HL-60/S4 (cell line): ENCODE measurements around the gene MARVELD3.
"Not testable (repeated sequence)": the region's sequence is repeated elsewhere in the genome, so short reads cannot be mapped to it uniquely, and the experiment has no call there.

Experiments used
- in situ Hi-C: fragments of 300-500 bp; cut with MboI; formaldehyde crosslinking; loops from 2 replicates; pipeline ENCODE4 v1.14.3; 2022; ENCODE audit warnings: low sequenced_read_pairs

The MARVELD3 gene, protein sequence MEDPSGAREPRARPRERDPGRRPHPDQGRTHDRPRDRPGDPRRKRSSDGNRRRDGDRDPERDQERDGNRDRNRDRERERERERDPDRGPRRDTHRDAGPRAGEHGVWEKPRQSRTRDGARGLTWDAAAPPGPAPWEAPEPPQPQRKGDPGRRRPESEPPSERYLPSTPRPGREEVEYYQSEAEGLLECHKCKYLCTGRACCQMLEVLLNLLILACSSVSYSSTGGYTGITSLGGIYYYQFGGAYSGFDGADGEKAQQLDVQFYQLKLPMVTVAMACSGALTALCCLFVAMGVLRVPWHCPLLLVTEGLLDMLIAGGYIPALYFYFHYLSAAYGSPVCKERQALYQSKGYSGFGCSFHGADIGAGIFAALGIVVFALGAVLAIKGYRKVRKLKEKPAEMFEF

DNA sequence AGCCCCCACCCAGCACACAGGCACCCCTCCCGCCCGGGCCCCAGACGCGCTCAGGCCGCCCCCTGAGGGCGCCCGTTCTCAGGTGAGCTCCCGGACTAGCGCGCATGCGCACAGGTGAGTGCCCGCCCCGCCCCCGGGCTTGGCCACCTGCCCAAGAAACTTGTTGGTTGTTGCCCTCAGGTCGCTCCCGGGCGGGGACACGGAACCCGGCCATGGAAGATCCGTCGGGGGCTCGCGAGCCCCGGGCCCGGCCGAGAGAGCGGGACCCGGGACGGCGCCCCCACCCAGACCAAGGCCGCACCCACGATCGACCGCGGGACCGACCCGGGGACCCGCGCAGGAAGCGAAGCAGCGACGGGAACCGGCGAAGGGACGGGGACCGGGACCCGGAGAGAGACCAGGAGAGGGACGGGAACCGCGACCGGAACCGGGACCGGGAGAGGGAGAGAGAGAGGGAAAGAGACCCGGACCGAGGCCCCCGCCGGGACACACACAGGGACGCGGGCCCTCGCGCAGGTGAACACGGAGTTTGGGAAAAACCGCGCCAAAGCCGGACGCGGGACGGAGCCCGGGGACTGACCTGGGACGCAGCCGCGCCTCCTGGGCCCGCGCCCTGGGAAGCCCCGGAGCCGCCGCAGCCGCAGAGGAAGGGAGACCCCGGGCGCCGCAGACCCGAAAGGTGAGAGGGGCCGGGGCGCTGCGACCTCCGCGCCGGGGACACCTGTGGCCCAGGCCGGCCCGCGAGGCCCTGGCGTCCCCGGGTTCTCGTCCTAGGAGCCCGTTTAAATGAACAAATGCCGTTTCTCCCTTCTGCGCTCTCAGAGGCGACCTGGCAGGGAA lies at the start of gene MARVELD3:
TSS of gene MARVELD3 (plus strand) at position 167 of the 840 bp plus-strand sequence. CDS start at position 213, 46 bp downstream.
- in situ Hi-C loops: no loop called here

DNA sequence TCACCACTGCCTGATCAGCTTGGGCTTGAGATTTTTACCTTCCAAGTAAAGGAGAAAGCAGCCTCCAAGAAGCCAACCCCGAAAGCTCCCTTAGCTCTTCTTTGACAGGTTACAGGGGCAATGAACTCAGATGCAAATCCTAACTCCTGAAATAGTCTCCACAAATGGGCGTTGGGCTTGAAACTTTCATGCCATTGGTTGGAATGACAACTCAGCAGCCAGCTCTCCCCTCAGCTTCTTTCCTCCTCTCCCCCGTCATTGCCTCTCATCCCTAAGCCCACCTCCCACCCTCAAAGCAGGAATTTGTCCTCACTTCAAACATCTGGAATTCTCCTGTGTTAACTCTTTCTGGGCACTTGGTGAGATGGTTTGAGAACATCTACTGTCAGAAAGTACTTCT lies 49.0 kb upstream of the MARVELD3 start, which contains the start of gene TAT:
TSS of gene TAT (minus strand) at position 122 of the 400 bp plus-strand sequence. CDS start 677 bp downstream, outside the sequence.
- in situ Hi-C loops: no loop called here

DNA sequence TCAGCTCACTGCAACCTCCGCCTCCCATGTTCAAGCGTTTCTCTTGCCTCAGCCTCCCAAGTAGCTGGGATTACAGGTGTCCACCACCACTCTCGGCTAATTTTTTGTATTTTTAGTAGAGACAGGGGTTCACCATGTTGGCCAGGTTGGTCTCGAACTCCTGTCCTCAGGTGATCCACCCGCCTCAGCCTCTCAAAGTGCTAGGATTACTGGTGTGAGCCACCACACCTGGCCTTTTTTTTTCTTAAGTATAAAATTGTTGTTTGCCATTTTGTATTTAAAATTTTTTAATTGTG lies 43.5 kb upstream of the MARVELD3 start:
- in situ Hi-C loops: not testable (repeated sequence)

DNA sequence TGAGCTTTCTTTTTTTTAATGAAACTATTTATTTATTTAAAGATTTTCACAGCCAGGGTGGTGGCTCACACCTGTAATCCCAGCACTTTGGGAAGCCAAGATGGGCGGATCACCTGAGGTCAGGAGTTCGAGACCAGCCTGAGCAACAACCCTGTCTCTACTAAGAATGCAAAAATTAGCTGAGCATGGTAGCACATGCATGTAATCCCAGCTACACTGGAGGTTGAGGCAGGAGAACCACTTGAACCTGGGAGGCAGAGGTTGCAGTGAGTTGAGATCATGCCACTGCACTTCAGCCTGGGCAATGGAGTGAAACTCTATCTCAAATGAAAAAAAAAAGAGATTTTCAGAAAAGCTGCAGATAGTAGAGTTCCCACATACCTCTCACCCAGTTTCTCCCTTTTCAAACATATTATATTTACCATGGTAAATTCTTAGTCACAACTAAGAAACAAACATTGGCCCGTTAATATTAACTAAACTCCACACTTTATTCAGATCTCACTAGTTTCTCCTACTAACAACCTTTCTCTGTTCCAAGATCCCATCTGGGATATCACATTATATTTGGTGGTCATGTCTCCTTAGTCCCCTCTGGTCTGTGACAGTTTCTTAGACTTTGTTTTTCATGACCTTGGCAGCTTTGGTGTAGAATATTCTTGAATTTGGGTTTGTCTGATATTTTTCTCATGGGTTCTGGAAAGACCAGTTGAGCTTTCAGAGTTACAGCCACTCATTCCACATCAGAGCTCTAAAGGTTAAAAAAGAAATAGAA lies 41.3 kb upstream of the MARVELD3 start:
- in situ Hi-C loops: no loop called here

DNA sequence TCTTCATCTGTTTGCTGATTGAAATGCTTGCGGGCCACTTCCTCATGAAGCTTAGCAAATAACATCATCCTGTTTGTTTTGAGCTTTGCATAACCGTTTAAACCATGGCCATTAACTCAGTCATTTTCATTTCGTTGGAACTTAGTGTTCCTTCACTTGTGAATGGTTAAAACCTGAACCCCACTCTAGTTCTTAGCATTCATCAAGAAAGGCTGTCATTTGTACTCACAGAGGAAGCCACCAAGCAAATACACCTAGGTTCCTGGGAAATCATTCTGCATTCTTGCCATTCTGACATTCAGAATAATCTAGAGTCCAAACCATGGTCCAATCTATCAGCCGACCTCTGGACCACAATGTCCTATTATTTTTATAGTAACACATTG lies 40.7 kb upstream of the MARVELD3 start:
- in situ Hi-C loops: no loop called here

DNA sequence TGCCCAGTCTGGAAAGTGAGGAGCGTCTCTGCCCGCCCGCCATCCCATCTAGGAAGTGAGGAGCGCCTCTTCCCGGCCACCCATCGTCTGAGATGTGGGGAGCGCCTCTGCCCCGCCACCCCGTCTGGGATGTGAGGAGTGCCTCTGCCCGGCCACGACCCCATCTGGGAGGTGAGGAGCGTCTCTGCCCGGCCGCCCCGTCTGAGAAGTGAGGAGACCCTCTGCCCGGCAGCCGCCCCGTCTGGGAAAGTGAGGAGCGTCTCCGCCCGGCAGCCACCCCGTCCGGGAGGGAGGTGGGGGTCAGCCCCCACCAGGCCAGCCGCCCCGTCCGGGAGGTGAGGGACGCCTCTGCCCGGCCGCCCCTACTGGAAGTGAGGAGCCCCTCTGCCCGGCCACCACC lies 36.6 kb upstream of the MARVELD3 start:
- in situ Hi-C loops: not testable (repeated sequence)

DNA sequence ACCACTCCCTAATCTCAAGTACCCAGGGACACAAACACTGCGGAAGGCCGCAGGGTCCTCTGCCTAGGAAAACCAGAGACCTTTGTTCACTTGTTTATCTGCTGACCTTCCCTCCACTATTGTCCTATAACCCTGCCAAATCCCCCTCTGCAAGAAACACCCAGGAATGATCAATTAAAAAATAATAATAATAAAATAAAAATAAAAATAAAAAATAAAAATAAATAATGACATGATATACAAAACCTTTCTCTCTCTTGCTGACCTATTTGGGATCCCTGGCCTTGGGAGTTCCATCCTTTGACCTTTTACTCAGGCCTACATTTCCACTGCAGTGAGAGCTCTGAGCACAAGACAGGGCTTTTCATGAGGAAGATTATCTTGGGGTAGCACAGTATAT lies 35.9 kb upstream of the MARVELD3 start:
- in situ Hi-C loops: not testable (repeated sequence)

DNA sequence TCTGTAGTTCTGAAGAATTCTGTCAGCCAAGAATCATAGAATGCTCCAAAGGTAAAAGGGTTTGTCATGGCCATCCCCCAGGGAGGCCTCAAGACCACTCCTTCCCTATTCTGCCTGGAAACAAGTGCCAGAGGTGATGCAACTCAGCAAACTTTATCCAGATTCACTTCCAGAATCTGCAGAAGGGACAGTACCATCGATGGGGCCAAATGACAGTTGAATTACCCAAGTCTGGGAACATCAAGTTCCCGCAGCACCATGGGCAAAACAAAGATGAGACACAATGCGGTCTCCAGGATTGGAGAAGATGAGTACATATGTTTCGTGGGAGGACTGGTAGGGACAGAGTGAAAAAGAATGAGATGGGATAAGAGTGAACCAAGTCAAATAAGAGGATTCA lies 35.4 kb upstream of the MARVELD3 start:
- in situ Hi-C loops: no loop called here

DNA sequence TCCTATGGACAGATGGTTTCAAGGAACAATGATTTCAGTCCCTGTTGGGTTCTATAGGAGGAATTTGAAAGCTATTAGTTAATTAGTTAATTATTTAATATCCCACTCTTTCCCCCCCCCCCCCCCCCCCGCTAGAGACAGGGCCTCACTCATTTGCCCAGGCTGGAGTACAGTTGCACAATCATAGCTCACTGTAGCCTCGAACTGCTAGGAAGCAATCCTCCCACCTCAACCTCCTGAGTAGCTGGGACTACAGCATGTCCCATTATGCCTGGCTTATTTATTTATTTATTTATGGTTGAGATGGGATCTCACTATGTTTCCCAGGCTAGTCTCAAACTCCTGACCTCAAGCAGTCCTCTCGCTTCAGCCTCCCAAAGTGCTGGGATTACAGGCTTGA lies 34.1 kb upstream of the MARVELD3 start:
- in situ Hi-C loops: no loop called here

DNA sequence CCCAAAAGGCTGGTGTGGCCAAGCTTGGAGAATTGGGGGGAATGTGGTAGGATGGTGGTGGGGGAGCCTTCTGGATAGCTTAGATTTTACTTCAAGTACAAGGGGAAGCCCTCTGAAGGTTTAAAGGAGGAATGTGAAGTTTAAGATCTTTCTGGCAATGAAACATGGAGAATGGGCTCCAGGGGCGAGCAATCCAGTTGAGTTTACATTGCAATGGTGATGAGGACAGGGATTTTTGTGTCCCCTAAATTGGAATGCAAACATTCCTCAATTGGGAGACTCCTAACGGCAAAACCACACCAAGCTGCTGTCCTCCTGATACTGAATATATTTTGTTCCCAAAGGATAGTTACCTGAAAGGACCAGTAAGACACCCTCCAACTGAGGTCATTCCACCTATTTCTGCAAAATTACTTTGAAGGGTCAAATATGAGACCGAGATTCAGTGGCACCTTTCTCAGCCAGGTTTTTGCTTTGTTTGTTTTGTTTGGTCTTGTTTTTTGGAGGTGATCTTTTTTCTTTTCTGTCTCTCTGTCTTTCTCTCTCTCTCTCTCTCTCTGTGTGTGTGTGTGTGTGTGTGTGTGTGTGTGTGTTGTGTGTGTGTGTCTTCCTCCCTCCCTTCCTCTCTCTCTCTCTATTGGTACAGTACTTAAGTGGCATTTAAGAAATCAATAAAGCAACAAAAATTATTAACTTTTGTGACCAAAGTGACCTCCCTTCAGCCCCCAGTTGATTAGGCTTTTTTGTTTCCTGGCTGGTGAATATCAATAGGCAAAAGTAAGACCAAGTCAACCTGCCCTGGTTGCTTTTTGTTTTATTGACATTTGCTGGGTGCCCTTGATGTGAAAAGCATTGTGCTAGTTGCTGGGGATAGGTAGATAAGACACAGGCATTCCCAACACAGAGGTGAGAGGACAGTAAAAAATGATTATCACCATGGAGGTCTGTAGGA lies 32.7 kb upstream of the MARVELD3 start:
- in situ Hi-C loops: no loop called here

DNA sequence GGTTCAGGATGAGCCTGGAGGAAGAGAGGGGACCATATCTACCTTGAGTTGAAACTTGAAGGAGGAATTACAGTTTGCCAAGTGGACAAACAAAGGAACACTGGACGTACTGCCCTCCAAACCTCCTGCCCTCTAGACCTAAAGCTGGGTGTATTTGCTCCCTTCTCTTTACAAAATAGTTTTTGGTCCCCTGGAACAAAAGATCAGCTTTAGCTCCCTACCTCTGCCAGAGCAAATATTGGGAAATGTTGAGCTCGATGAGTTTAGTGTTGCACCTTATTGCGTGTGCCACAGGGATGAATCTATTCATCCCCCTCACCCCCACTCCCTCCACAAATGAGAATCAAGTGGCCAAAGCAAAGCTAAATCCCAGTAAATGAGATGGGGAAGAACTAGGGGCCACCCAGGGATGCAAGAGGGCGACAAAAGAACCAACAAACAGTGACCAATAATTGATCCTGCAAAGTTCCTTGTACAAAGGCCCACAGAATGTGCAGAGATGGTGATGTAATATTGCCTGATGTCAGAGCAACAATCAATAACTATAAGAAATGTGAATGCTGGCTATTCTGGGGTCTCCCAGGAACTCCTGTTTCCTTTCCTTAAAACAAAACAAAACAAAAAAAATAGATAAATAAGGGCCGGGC lies 31.9 kb upstream of the MARVELD3 start:
- in situ Hi-C loops: no loop called here

DNA sequence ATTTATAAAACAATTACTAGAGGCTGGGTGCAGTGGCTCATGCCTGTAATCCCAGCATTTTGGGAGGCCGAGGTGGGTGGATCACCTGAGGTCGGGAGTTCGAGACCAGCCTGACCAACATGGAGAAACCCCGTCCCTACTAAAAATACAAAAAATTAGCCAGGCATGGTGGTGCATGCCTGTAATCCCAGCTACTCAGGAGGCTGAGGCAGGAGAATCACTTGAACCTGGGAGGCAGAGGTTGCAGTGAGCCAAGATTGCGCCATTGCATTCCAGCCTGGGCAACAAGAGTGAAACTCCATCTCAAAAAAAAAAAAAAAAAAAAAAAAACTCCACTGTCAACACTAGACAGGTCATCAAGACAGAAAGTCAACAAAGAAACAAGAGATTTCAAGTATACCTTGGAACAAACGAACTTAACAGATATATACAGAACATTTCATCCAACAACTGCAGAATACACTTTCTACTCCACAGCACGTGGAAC lies 30.6 kb upstream of the MARVELD3 start:
- in situ Hi-C loops: not testable (repeated sequence)

DNA sequence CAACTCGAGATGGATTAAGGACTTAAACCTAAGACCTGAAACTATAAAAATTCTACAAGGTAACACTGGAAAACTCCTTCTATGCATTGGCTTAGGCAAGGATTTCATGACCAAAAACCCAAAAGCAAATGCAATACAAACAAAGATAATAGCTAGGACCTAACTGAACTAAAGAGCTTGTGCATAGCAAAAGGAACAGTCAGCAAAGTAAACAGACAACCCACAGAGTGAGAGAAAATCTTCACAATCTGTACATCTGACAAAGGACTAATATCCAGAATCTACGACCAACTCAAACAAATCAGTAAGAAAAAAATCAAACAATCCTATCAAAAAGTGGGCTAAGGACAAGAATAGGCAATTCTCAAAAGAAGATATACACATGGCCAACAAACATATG lies 27.6 kb upstream of the MARVELD3 start:
- in situ Hi-C loops: not testable (repeated sequence)

DNA sequence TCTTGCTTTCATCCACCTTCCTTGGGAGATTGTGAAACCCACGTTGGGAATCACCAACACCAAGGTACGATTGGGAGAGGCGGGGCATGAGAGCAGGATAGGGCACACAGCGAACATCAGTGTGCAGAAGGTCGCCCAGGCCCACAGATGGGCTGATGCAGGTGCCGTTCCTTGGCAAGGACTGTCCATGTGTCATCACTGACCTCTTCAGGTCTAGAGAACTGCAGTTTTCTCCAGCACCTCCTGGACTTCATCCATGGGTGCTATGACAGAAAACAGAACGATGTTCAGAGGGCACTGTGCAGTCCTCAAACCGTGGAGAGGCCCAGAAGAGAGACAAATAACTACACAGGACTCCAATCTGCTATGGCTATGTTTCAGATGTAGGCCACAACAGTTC lies 25.2 kb upstream of the MARVELD3 start:
- in situ Hi-C loops: no loop called here

DNA sequence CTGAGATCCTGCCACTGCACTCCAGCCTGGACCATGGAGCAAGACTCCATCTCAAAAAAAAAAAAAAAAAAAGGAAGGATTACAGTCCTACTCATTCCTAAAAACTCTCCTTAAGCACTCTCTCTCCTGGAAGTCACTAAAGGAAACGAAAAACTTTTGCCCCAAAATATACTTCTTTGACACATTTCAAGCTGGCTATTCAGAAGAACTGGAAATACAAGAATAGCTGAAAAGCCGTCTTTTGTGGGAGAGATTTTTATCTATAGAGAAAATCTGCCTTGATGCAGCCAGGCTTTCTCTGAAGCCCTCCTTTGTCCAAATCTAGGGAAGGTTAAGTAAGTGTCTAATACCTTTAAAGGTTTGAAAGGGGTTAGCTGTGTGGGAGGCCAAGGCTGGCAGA lies 16.9 kb upstream of the MARVELD3 start:
- in situ Hi-C loops: no loop called here

DNA sequence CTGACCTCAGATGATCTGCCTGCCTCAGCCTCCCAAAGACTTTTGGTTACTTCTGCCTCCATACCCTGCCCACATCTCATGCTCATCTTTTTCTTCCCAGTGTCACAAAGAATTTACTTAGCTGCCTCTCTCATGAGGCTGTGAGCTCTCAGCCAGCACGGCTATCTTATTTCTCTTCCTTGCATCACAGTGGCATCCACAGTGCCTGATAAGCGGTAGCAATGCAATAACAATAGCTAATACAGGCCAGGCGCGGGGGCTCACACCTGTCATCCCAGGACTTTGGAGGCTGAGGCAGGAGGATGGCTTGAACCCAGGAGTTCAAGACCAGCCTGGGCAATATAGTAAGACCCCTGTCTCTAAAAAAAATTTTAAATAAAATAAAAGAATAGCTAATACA lies 15.5 kb upstream of the MARVELD3 start:
- in situ Hi-C loops: no loop called here

DNA sequence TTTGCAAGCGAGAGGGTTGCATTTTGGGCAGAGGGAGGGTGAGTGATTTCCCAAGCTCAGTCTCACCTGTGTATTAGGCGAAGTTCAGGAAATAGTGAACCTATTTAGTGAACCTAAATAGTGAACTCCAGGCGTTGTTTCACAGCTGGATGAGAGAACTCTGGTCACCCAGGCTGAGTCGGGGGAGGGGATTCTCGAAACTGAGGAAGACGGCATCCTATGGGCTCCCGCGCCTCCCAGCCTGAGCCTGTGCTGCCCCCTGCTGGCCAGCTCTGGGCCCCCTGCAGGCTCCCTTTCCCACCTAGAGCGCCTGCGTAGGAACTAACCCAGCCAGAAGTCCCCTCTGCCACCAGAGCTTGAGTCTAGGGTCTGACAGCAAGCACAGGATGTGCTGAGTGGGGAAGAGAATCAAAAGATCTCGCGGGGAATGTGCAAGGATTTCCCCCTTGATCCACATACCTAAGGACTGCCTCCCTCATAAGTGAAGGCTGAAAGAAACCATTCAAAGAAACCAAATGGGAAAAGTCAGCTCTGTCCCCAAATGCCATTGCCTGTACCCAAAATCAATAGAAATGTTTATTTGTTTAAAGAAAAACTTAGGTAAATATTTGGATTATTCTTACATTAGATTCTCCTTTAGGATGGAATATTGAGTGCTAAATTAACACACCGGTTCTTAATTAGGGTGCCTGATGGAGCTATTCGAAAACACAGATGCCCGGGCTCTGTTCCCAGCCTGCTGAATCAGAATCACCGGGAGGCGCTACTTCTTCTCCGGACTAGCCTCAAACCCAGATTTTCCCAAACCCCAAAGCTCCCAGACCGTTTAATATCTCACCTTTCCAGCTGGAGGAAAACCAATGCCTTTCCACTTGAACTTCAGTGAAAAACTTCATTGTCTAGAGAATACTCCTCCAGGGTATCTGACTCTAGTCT lies 14.8 kb upstream of the MARVELD3 start:
- in situ Hi-C loops: no loop called here

DNA sequence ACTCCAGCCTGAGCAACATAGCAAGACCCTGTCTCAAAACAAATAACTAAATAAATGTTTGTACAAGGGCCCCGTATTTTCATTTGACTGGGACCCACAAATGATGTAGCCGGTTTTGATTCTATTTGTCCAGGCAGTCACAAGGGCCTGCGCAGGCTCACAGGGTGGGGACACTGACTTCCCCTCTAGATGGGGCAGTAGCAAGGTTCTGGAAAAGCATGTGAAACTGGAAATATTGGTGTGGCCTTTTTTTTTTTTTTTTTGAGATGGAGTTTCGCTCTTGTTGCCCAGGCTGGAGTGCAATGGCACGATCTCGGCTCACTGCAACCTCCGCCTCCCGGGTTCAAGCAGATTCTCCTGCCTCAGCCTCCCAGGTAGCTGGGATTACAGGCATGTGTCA lies 11.0 kb upstream of the MARVELD3 start:
- in situ Hi-C loops: not testable (repeated sequence)

DNA sequence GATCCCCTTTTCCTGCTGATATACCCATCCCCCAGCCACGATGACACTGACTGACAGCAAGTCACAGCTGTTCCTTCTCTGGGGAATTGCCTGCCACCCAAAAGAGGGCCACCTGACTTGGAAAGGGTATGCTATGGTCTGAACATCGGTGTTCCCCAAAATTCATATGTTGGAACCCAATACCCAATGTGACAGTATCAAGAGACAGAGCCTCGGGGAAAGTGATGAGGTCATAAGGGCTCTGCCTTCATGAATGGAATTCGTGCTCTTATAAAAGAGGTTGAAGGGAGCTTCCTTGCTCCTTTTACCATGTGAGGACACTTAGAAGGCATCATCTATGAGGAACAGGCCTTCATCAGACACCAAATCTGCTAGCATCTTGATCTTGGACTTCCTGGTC lies 7.6 kb upstream of the MARVELD3 start:
- in situ Hi-C loops: no loop called here
